ENCODE results near the gene POLR2C.
"Not testable (repeated sequence)": the region's sequence is repeated elsewhere in the genome, so short reads cannot be mapped to it uniquely, and the experiment has no call there.

The POLR2C gene

GRCh38 chr16:57462209-57462977, at the start of gene POLR2C:
POLR2C (plus strand) TSS chr16:57462679; CDS start chr16:57462725, 46 bp downstream.
- DNase-seq (ENCODE audit: low read depth): peak; percentile 83

GRCh38 chr16:57413301-57413730, 49.2 kb upstream of the POLR2C start:
- no peak for DNase-seq (ENCODE audit: low read depth)

GRCh38 chr16:57413733-57414132, 48.7 kb upstream of the POLR2C start:
- no peak for DNase-seq (ENCODE audit: low read depth)

GRCh38 chr16:57416084-57416483, 46.4 kb upstream of the POLR2C start:
- no peak for DNase-seq (ENCODE audit: low read depth)

GRCh38 chr16:57419506-57419905, 43.0 kb upstream of the POLR2C start:
- DNase-seq (ENCODE audit: low read depth): no peak

- DNase-seq (ENCODE audit: low read depth): peak; percentile 65
These were observed 40.2 kb upstream of the POLR2C start for GRCh38 chr16:57422026-57422944.

GRCh38 chr16:57423152-57423551, 39.3 kb upstream of the POLR2C start:
- DNase-seq (ENCODE audit: low read depth): no peak

GRCh38 chr16:57424583-57424982, 37.9 kb upstream of the POLR2C start:
- DNase-seq (ENCODE audit: low read depth): no peak

- DNase-seq (ENCODE audit: low read depth): no peak
These were observed 36.1 kb upstream of the POLR2C start for GRCh38 chr16:57426356-57426755.

GRCh38 chr16:57427307-57427706, 35.2 kb upstream of the POLR2C start:
- DNase-seq (ENCODE audit: low read depth): no peak

GRCh38 chr16:57427824-57428223, 34.7 kb upstream of the POLR2C start:
- peak; percentile 23 for DNase-seq (ENCODE audit: low read depth)

GRCh38 chr16:57430955-57431354, 31.5 kb upstream of the POLR2C start:
- no peak for DNase-seq (ENCODE audit: low read depth)

- DNase-seq (ENCODE audit: low read depth): no peak
These were observed 30.0 kb upstream of the POLR2C start for GRCh38 chr16:57432505-57432904.

GRCh38 chr16:57432989-57433388, 29.5 kb upstream of the POLR2C start:
- no peak for DNase-seq (ENCODE audit: low read depth)

- DNase-seq (ENCODE audit: low read depth): no peak
These were observed 28.5 kb upstream of the POLR2C start for GRCh38 chr16:57434003-57434402.

- DNase-seq (ENCODE audit: low read depth): no peak
These were observed 26.6 kb upstream of the POLR2C start for GRCh38 chr16:57435838-57436237.

GRCh38 chr16:57439947-57440346, 22.5 kb upstream of the POLR2C start:
- DNase-seq (ENCODE audit: low read depth): not testable (repeated sequence)

- DNase-seq (ENCODE audit: low read depth): not testable (repeated sequence)
These were observed 21.9 kb upstream of the POLR2C start for GRCh38 chr16:57440551-57440950.

- peak; percentile 60 for DNase-seq (ENCODE audit: low read depth)
These were observed 17.8 kb upstream of the POLR2C start for GRCh38 chr16:57444711-57445110.

GRCh38 chr16:57445510-57445909, 17.0 kb upstream of the POLR2C start:
- DNase-seq (ENCODE audit: low read depth): no peak

GRCh38 chr16:57446531-57447185, 15.8 kb upstream of the POLR2C start:
- DNase-seq (ENCODE audit: low read depth): peak; percentile 18

GRCh38 chr16:57447186-57447962, 15.1 kb upstream of the POLR2C start, which contains the start of the genes CIAPIN1 and COQ9:
CIAPIN1 (minus strand) TSS chr16:57447385; CDS start chr16:57440928, 6,457 bp downstream.
COQ9 (plus strand) TSS chr16:57447479; CDS start chr16:57447506, 27 bp downstream.
- DNase-seq (ENCODE audit: low read depth): peak; percentile 92
